HG02642 (cell line): ENCODE results near the gene RDH13.
"Not testable (repeated sequence)": the region's sequence is repeated elsewhere in the genome, so short reads cannot be mapped to it uniquely, and the experiment has no call there.

Experiments used
- ATAC-seq: cut with Tn5 transposase; IDR thresholded peaks from one replicate; pipeline ENCODE4 v1.9.1; 2021; ENCODE audit warnings: mild to moderate bottlenecking; ENCODE audit not compliant: unreplicated experiment, poor library complexity

RDH13 gene

GRCh38 chr19:55080121-55080967, 17.4 kb upstream of the RDH13 start:
- no peak for ATAC-seq

- no peak for ATAC-seq
Observed at GRCh38 chr19:55079400-55080038, 16.6 kb upstream of the RDH13 start.

GRCh38 chr19:55078996-55079395, 16.0 kb upstream of the RDH13 start:
- no peak for ATAC-seq

GRCh38 chr19:55077106-55077505, 14.2 kb upstream of the RDH13 start:
- ATAC-seq, result no peak

GRCh38 chr19:55076321-55076720, 13.4 kb upstream of the RDH13 start:
- no peak for ATAC-seq

GRCh38 chr19:55075371-55075998, 12.5 kb upstream of the RDH13 start, which contains the start of gene EPS8L1:
Gene EPS8L1, plus strand, starts transcription at chr19:55075869. Its CDS starts 576 bp downstream, at chr19:55076445.
- ATAC-seq, result no peak

- no peak for ATAC-seq
Observed at GRCh38 chr19:55071913-55072312, 9.0 kb upstream of the RDH13 start.

- ATAC-seq, result no peak
Observed at GRCh38 chr19:55071129-55071502, 8.2 kb upstream of the RDH13 start.

- no peak for ATAC-seq
Observed at GRCh38 chr19:55070466-55071128, 7.6 kb upstream of the RDH13 start.

- no peak for ATAC-seq
Observed at GRCh38 chr19:55069865-55070197, 6.9 kb upstream of the RDH13 start.

- ATAC-seq, result no peak
Observed at GRCh38 chr19:55068950-55069864, 6.3 kb upstream of the RDH13 start.

- ATAC-seq, result no peak
Observed at GRCh38 chr19:55067869-55068268, 4.9 kb upstream of the RDH13 start.

GRCh38 chr19:55066107-55066709, 3.3 kb upstream of the RDH13 start:
- ATAC-seq, result no peak

- not testable (repeated sequence) for ATAC-seq
Observed at GRCh38 chr19:55065516-55065915, 2.6 kb upstream of the RDH13 start.

- ATAC-seq, result no peak
Observed at GRCh38 chr19:55063492-55063843, 520 bp upstream of the RDH13 start.

- not testable (repeated sequence) for ATAC-seq
Observed at GRCh38 chr19:55060287-55060686, 2.7 kb downstream of the RDH13 start.

GRCh38 chr19:55058781-55059610, 4.0 kb downstream of the RDH13 start:
- ATAC-seq, result no peak

- ATAC-seq, result no peak
Observed at GRCh38 chr19:55056827-55057226, 6.1 kb downstream of the RDH13 start.

GRCh38 chr19:55053735-55054134, 9.2 kb downstream of the RDH13 start:
- ATAC-seq, result no peak
